ENCODE measurements around the gene MYO5C. TPM values are rescaled to one million over a fixed set of nuclear protein-coding genes. Genes with fewer than 3 reads are reported as not detected.

MYO5C gene
- total RNA-seq, 4 donors from 2014 or later: 28.9 to 36.9 (median 32.5) TPM

DNA sequence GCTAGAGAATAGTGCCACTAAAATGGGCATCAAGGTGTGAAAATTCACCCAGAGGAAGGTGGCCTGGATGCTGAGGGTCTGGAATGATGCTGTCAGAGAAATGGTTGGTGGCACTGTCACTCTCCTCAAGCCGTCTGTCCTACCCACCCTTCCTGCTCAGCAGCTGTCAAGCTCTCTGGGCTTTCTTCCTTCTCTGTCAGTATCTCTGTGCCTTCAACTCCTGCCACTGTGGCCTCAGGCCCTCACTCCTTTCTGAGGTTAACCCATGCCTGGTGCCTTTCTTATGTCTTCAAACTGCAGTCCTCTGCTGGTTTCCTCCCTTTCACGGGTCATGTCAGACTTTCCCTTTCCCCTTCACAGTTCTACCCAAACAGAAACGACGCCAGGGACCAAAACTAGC is 4.4 kb downstream of the MYO5C start:
- Histone ChIP-seq H3K27ac (no peak overlapping the region), H3K27me3 (peaks cover 5 to 6% of the 10 kb centered on the region in 2 donors), H3K4me3 (no peak overlapping the region), H3K9me3 (no peaks in the 10 kb centered on the region), H3K36me3 (no peaks in the 10 kb centered on the region), H3K4me1 (peaks cover 0 to 9% of the 10 kb centered on the region in 2 donors)
- no peak for TF ChIP-seq POLR2A (IDR thresholded peaks at IDR 0.05)
- TF ChIP-seq, protein P1, sequence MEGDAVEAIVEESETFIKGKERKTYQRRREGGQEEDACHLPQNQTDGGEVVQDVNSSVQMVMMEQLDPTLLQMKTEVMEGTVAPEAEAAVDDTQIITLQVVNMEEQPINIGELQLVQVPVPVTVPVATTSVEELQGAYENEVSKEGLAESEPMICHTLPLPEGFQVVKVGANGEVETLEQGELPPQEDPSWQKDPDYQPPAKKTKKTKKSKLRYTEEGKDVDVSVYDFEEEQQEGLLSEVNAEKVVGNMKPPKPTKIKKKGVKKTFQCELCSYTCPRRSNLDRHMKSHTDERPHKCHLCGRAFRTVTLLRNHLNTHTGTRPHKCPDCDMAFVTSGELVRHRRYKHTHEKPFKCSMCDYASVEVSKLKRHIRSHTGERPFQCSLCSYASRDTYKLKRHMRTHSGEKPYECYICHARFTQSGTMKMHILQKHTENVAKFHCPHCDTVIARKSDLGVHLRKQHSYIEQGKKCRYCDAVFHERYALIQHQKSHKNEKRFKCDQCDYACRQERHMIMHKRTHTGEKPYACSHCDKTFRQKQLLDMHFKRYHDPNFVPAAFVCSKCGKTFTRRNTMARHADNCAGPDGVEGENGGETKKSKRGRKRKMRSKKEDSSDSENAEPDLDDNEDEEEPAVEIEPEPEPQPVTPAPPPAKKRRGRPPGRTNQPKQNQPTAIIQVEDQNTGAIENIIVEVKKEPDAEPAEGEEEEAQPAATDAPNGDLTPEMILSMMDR (IDR thresholded peaks at IDR 0.05): no peak
- intact Hi-C loops (cut with DNase I; ENCODE audit: low total_unique reads): no loop called here
- no peak for DNase-seq

DNA sequence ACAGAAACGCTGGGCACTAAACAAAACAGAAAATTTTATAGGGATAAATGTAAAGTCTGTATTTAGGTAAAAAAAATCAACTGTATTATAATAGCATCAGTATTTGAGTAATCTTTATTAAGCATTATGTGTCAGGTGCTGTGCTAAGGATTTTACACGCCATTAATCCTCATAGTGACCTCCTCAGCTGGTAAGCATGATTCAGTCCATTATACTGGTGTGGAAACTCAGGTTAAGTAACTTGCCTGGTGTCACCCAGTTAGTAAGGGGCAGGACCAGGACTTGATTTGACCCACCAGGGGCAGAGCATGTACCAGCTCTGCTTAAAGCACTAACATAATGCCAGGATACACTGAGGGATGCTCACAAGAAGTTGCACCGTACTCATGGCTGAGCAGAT is 4.8 kb downstream of the MYO5C start:
- Histone ChIP-seq H3K4me1 (peaks cover 0 to 9% of the 10 kb centered on the region in 2 donors), H3K36me3 (no peaks in the 10 kb centered on the region), H3K27ac (no peak overlapping the region), H3K4me3 (no peak overlapping the region), H3K9me3 (no peaks in the 10 kb centered on the region), H3K27me3 (peaks cover 5 to 6% of the 10 kb centered on the region in 2 donors)
- DNase-seq: no peak
- TF ChIP-seq, protein P1 (IDR thresholded peaks at IDR 0.05): no peak
- intact Hi-C loops (cut with DNase I; ENCODE audit: low total_unique reads): no loop called here

DNA sequence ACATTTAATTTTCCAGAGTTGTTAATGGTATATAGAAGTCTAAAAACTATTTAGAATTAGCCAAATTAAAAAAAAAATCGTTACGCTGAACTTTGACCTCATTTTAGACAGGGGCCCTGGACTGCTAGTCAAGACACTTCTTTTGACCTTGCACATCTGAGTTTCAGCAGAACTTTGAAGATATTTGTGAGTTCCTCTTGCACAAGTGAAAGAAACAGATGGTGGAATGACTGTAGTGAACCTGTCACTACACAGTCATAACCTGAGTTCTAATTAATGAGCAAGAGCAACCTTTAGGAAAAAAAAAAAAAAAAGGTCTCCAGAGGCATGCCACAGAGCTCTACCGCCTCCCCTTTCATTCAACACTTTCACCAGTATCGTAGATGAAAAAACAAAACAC is 5.3 kb downstream of the MYO5C start:
- Histone ChIP-seq H3K27ac (peak overlapping the region in 1 of 2 donors; percentile 54), H3K9me3 (no peaks in the 10 kb centered on the region), H3K4me1 (peaks cover 0 to 5% of the 10 kb centered on the region in 2 donors), H3K36me3 (no peaks in the 10 kb centered on the region), H3K27me3 (peaks cover 5 to 6% of the 10 kb centered on the region in 2 donors), H3K4me3 (no peak overlapping the region)
- TF ChIP-seq, protein P1 (IDR thresholded peaks at IDR 0.05): no peak
- TF ChIP-seq POLR2A (IDR thresholded peaks at IDR 0.05): no peak
- intact Hi-C loops (cut with DNase I; ENCODE audit: low total_unique reads): no loop called here
- DNase-seq: no peak

DNA sequence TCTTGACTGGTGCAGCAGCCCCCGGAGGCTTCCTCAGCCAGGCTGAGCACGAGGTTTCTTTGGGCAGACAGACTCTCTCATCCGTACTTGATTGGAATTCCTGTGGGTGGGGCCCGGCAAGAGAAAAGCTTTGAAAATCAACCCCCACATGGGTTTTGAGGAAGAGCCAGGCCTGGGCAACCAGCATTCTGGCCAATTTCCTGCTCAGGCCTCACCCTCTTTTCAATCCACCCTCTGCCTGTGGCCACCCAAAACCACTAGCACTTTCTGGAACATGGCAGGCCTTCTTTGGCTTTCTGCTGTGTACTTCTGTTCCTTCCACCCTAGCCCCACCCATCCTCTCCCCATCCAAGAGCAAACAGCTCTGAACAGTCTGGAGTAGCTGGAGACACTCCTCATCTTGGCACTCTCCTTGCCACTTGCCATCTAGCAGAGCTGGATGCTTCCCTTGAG is 5.9 kb downstream of the MYO5C start:
- H3K27ac ChIP-seq: peak overlapping the region in 1 of 2 donors; percentile 54
- TF ChIP-seq POLR2A (IDR thresholded peaks at IDR 0.05): no peak
- TF ChIP-seq, protein P1 (IDR thresholded peaks at IDR 0.05): no peak
- no peaks in the 10 kb centered on the region for H3K4me1 ChIP-seq
- no peaks in the 10 kb centered on the region for H3K9me3 ChIP-seq
- H3K4me3 ChIP-seq: no peak overlapping the region
- no peak for DNase-seq
- H3K36me3 ChIP-seq: no peaks in the 10 kb centered on the region
- H3K27me3 ChIP-seq: peaks cover under 1% of the 10 kb centered on the region in 2 donors
- intact Hi-C loops (cut with DNase I; ENCODE audit: low total_unique reads): no loop called here

DNA sequence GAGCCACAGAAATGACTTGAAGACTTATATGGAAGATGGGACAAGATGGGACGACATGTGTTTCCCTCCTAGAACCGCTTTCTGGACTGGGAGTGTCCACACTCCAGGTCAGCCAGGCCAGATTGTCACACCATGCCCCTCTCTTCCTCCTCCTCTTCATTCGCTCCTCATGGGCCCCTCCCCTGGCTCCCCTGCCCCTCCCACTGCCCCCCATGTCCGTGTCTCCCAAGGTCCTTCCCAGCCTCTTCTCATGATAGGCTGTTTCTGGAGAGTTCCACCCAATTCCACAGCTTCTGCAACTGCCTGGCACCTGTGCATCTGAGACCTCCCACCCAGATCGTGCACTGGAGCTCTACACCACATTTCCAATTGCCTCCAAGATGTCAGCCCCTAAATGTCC is 6.6 kb downstream of the MYO5C start:
- Histone ChIP-seq H3K4me3 (no peak overlapping the region), H3K9me3 (no peaks in the 10 kb centered on the region), H3K27me3 (no peaks in the 10 kb centered on the region), H3K36me3 (no peaks in the 10 kb centered on the region), H3K4me1 (no peaks in the 10 kb centered on the region), H3K27ac (peak overlapping the region in 1 of 2 donors; percentile 54)
- no peak for DNase-seq
- intact Hi-C loops (cut with DNase I; ENCODE audit: low total_unique reads): no loop called here
- TF ChIP-seq, protein P1 (IDR thresholded peaks at IDR 0.05): no peak
- TF ChIP-seq POLR2A (IDR thresholded peaks at IDR 0.05): no peak

All from uterus (tissue), 4 donors.